HUES48 (cell line): ENCODE results near the gene JARID2.
"Not testable (repeated sequence)": the region's sequence is repeated elsewhere in the genome, so short reads cannot be mapped to it uniquely, and the experiment has no call there.

Source experiments
- H3K27ac ChIP-seq: one replicate; pipeline ENCODE4 v1.7.0; 2013; ENCODE audit warnings: low read depth, low read length, inconsistent platforms
- H3K27me3 ChIP-seq: 2 replicates; pipeline ENCODE4 v1.6.1; 2013; ENCODE audit warnings: mild to moderate bottlenecking, low read length; ENCODE audit not compliant: control insufficient read depth, insufficient read depth
- H3K36me3 ChIP-seq: 2 replicates; pipeline ENCODE4 v1.6.1; 2013; ENCODE audit warnings: low read length; ENCODE audit not compliant: control insufficient read depth, insufficient read depth
- H3K4me1 ChIP-seq: 2 replicates; pipeline ENCODE4 v1.6.1; 2013; ENCODE audit warnings: mild to moderate bottlenecking, low read length; ENCODE audit not compliant: control insufficient read depth, insufficient read depth
- H3K4me3 ChIP-seq: 2 replicates; pipeline ENCODE4 v1.5.1; 2013; ENCODE audit warnings: mild to moderate bottlenecking, low read depth, low read length
- H3K9ac ChIP-seq: 2 replicates; pipeline ENCODE4 v1.6.1; 2013; ENCODE audit warnings: mild to moderate bottlenecking, low read depth, low read length, moderate library complexity
- H3K9me3 ChIP-seq: 2 replicates; pipeline ENCODE4 v1.6.1; 2013; ENCODE audit warnings: low read length; ENCODE audit not compliant: control insufficient read depth, insufficient read depth

JARID2 gene

GRCh38 chr6:15296249-15296648 lies 50.4 kb downstream of the JARID2 start:
- Histone ChIP-seq H3K9ac (no peak overlapping the region), H3K4me1 (peaks cover 52% of the 10 kb centered on the region), H3K27me3 (no peaks in the 10 kb centered on the region), H3K27ac (no peak overlapping the region), H3K9me3 (no peaks in the 10 kb centered on the region), H3K36me3 (peaks cover 15% of the 10 kb centered on the region), H3K4me3 (no peak overlapping the region)

- H3K9me3 ChIP-seq: no peaks in the 10 kb centered on the region
- H3K9ac ChIP-seq: no peak overlapping the region
- no peak overlapping the region for H3K27ac ChIP-seq
- no peaks in the 10 kb centered on the region for H3K27me3 ChIP-seq
- H3K36me3 ChIP-seq: peaks cover 18% of the 10 kb centered on the region
- H3K4me3 ChIP-seq: no peak overlapping the region
- H3K4me1 ChIP-seq: peaks cover 49% of the 10 kb centered on the region
Measured at GRCh38 chr6:15296735-15297134, 50.9 kb downstream of the JARID2 start.

- H3K4me1 ChIP-seq: peaks cover 48% of the 10 kb centered on the region
- not testable (repeated sequence) for H3K27me3 ChIP-seq, H3K9ac ChIP-seq, H3K27ac ChIP-seq, H3K9me3 ChIP-seq, H3K4me3 ChIP-seq
- H3K36me3 ChIP-seq: peaks cover 17% of the 10 kb centered on the region
Measured at GRCh38 chr6:15297167-15297566, 51.3 kb downstream of the JARID2 start.

- Histone ChIP-seq H3K36me3 (peaks cover 12% of the 10 kb centered on the region), H3K27ac (no peak overlapping the region), H3K4me3 (no peak overlapping the region), H3K4me1 (peaks cover 45% of the 10 kb centered on the region), H3K9me3 (no peaks in the 10 kb centered on the region), H3K27me3 (no peaks in the 10 kb centered on the region), H3K9ac (no peak overlapping the region)
Measured at GRCh38 chr6:15297895-15298590, 52.2 kb downstream of the JARID2 start.

- no peak overlapping the region for H3K27ac ChIP-seq
Measured at GRCh38 chr6:15299430-15300131, 53.7 kb downstream of the JARID2 start.

GRCh38 chr6:15301179-15302006 lies 55.5 kb downstream of the JARID2 start:
- Histone ChIP-seq H3K9me3 (no peaks in the 10 kb centered on the region), H3K9ac (no peak overlapping the region), H3K4me1 (peaks cover 64% of the 10 kb centered on the region), H3K36me3 (peaks cover 11% of the 10 kb centered on the region), H3K27ac (no peak overlapping the region), H3K27me3 (no peaks in the 10 kb centered on the region), H3K4me3 (no peak overlapping the region)

More at GRCh38 chr6:15299430-15300131, 53.7 kb downstream of the JARID2 start:
- no peaks in the 10 kb centered on the region for H3K27me3 ChIP-seq
- H3K4me1 ChIP-seq: peaks cover 54% of the 10 kb centered on the region
- H3K36me3 ChIP-seq: peaks cover 11% of the 10 kb centered on the region
- no peak overlapping the region for H3K9ac ChIP-seq
- H3K9me3 ChIP-seq: no peaks in the 10 kb centered on the region
- no peak overlapping the region for H3K4me3 ChIP-seq

GRCh38 chr6:15303162-15303919 lies 57.5 kb downstream of the JARID2 start:
- H3K9ac ChIP-seq: no peak overlapping the region
- H3K4me3 ChIP-seq: no peak overlapping the region
- no peak overlapping the region for H3K27ac ChIP-seq
- H3K4me1 ChIP-seq: peaks cover 69% of the 10 kb centered on the region
- H3K36me3 ChIP-seq: peaks cover 11% of the 10 kb centered on the region
- no peaks in the 10 kb centered on the region for H3K27me3 ChIP-seq
- H3K9me3 ChIP-seq: no peaks in the 10 kb centered on the region

GRCh38 chr6:15303920-15304291 lies 58.0 kb downstream of the JARID2 start:
- H3K36me3 ChIP-seq: peaks cover 11% of the 10 kb centered on the region
- H3K4me1 ChIP-seq: peaks cover 70% of the 10 kb centered on the region
- H3K27ac ChIP-seq: no peak overlapping the region

GRCh38 chr6:15304337-15305042 lies 58.6 kb downstream of the JARID2 start:
- no peak overlapping the region for H3K9ac ChIP-seq
- H3K27me3 ChIP-seq: no peaks in the 10 kb centered on the region
- no peak overlapping the region for H3K27ac ChIP-seq
- H3K36me3 ChIP-seq: peaks cover 11% of the 10 kb centered on the region
- no peak overlapping the region for H3K4me3 ChIP-seq
- no peaks in the 10 kb centered on the region for H3K9me3 ChIP-seq
- peaks cover 70% of the 10 kb centered on the region for H3K4me1 ChIP-seq

More at GRCh38 chr6:15303920-15304291, 58.0 kb downstream of the JARID2 start:
- Histone ChIP-seq H3K9ac (no peak overlapping the region), H3K27me3 (no peaks in the 10 kb centered on the region), H3K9me3 (no peaks in the 10 kb centered on the region), H3K4me3 (no peak overlapping the region)

GRCh38 chr6:15305496-15305895 lies 59.6 kb downstream of the JARID2 start:
- Histone ChIP-seq H3K27ac (no peak overlapping the region), H3K9ac (no peak overlapping the region), H3K4me3 (no peak overlapping the region), H3K27me3 (no peaks in the 10 kb centered on the region), H3K36me3 (peaks cover 11% of the 10 kb centered on the region), H3K9me3 (no peaks in the 10 kb centered on the region), H3K4me1 (peaks cover 70% of the 10 kb centered on the region)
